NCI-H2171 treated with DMSO at 0.1 percent for 48 hours (cell line): ENCODE results near the gene VAMP8.
"Not testable (repeated sequence)": the region's sequence is repeated elsewhere in the genome, so short reads cannot be mapped to it uniquely, and the experiment has no call there.

ENCODE experiments used
- DNase-seq: peaks from one replicate; lab custom pipeline; 2025; lab: John Stamatoyannopoulos, UW

The VAMP8 gene

GRCh38 chr2:85579266-85579935 is 2.0 kb downstream of the VAMP8 start:
- DNase-seq: no peak

- DNase-seq: no peak
Observed at GRCh38 chr2:85580206-85580605, 2.8 kb downstream of the VAMP8 start.

DNA sequence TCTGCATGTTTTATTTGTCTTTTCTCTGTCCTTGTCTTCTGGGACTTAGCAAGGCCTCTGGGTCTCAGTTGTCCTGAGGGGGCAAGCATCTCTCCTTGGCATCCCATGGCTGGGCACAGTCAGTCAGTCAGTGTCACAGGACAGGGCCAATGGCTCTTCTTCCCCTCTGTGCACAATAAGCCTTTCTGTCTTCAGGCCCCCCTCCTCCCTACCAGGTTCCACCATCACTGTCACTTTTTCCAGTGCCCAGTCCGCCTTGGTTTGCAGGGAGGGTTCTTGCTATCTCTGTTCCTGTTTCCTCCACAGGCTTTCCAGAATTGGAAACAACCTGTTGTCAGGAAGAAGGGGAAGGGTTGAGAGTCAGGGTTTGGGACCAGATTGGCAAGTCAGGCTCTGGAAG is 5.1 kb downstream of the VAMP8 start:
- DNase-seq: no peak

GRCh38 chr2:85583667-85584353 is 6.4 kb downstream of the VAMP8 start:
- no peak for DNase-seq

- no peak for DNase-seq
Observed at GRCh38 chr2:85584354-85584856, 7.0 kb downstream of the VAMP8 start, which contains the start of gene VAMP5. TSS of gene VAMP5 (plus strand) at chr2:85584431. CDS start at chr2:85584491, 60 bp downstream.

DNA sequence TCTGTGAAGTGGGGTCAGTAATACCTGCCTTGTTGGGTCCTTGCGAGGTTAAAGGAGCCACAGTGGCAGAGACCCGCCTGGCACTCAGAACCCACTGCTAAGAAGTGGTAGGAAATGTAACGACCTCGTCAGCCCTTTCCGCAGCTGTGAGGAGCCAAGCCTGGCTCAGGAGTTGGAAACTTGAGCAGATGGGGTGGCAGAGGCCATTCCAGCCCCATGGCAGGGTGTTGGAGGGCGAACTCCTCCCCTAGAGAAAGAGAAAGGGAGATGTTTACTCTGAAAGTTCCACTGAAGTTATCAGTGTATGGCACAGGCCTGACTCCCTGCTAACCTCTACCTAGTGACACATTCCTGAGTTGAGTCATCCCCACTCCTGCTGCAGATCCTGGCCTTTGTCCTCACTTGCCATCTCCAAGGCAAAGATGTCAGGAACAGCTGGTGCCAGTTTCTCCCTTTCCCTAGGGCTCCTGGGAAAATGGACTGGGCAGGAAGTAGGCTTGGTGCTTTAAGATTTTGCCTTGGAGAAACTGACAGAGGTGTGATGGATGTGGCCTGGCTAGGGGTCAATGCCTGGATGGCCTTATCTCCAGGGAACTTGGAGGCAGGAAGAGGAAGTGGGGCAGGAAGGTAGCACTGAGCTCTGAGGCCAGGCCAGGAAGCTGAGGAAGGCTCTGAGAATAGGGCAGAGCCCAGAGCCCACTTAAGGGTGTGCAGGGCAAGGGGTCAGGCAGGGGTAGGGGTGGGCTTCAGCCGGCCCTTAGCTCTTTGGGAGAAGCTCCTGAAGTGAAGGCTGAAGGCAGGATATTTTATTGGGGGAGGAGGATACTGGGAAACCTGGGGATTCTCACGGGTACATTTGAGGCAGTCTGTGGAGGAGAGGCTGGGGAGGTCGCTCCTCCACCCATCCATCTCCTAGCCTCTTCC is 7.7 kb downstream of the VAMP8 start:
- DNase-seq: peak; percentile 22

GRCh38 chr2:85585781-85586105 is 8.4 kb downstream of the VAMP8 start:
- DNase-seq: no peak

DNA sequence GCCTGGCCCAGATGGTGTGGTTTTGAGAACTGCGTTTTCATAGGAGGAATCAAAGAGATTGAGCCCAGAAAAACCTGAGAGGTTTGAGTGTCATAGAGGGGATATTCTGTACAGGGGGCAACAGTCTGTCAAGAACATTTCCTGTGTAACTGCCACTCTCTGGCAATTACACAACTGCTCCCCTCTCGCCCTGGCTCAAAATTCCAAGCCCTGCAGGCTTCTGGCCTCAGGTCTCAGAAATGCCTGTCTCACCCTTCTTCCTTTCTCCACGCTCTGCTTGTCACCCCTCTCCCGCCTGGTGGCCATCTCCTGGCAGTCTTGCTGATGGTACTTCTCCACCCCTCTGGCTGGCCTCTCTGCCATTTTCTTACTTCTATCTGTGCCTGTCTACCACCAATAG is 10.8 kb downstream of the VAMP8 start:
- DNase-seq: no peak

DNA sequence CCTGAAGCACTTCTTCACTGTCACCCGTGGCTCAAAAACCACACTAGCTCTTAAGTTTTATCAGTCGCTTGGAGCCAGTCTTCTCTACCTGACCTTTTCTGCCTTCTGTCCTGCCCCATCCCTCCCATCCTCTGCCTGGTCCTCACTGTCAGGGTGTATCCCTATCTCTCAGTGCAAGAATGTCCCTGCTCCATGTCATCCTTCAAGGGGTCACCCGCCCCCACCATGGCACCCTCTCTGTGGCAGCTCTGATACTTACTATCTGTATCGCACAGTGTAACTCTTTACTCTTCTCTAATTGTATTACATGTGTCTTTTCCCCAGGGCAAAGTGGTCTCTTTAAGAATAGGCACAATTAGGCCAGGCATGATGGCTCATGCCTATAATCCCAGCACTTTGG is 11.3 kb downstream of the VAMP8 start:
- DNase-seq: no peak

GRCh38 chr2:85589181-85589580 is 11.8 kb downstream of the VAMP8 start:
- DNase-seq: no peak

GRCh38 chr2:85589982-85590791 is 12.8 kb downstream of the VAMP8 start:
- DNase-seq: no peak

DNA sequence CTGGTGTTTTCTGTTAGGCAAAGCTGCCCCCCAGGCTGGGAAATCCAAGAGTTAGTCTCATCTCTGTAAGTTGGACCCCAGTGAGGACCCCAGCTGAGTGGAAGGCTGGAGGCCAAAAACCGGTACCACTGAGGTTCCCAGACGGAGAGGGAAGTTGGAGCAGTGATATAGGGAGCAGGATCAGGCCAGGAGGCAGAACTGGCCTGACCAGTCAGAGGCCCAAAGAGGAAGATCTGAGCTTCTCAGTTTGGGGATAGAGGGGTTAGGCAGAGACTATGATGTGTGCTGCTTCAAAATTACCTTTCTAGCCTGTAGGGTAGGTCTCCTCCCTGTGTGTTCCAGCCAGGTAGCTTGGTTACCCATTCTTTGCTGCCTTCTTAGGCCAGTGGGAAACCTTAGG is 13.6 kb downstream of the VAMP8 start:
- DNase-seq: no peak

DNA sequence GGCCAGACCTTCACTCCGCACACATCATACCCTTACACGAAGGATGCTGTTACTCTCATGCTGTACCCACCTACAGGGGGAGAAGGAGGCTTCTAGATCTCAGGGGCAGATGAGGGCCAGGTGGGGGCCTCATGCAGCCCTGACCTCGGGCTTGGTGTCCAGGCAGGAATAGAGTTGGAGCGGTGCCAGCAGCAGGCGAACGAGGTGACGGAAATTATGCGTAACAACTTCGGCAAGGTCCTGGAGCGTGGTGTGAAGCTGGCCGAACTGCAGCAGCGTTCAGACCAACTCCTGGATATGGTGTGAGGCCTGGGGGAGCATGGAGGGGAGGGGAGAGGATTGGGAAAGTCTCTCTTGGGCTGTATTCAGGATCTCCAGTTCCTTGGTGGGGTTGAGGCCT is 14.2 kb downstream of the VAMP8 start:
- DNase-seq: no peak

GRCh38 chr2:85592299-85592698 is 14.9 kb downstream of the VAMP8 start:
- not testable (repeated sequence) for DNase-seq

GRCh38 chr2:85593023-85593422 is 15.6 kb downstream of the VAMP8 start:
- DNase-seq: no peak

GRCh38 chr2:85594715-85595300 is 17.4 kb downstream of the VAMP8 start:
- no peak for DNase-seq

- DNase-seq: peak; percentile 99
Observed at GRCh38 chr2:85595301-85596025, 18.1 kb downstream of the VAMP8 start, which contains the start of gene RNF181. TSS of gene RNF181 (plus strand) at chr2:85595745. CDS start at chr2:85595764, 19 bp downstream.

DNA sequence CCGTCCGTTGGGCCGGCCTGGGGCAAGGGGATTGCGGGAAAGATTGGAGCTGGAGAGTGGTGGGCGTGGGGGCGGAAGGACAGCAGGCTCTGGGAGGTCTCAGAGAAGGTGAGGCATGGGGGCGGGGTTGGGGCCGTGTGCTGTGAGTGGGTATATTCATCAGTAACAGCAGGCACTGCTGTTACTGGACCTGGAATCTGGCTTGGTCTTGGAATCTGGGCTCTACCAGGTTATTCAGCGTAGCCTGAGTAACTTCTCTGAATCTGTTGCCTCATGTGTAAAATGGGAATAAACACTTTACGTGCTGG is 18.6 kb downstream of the VAMP8 start:
- DNase-seq: no peak

DNA sequence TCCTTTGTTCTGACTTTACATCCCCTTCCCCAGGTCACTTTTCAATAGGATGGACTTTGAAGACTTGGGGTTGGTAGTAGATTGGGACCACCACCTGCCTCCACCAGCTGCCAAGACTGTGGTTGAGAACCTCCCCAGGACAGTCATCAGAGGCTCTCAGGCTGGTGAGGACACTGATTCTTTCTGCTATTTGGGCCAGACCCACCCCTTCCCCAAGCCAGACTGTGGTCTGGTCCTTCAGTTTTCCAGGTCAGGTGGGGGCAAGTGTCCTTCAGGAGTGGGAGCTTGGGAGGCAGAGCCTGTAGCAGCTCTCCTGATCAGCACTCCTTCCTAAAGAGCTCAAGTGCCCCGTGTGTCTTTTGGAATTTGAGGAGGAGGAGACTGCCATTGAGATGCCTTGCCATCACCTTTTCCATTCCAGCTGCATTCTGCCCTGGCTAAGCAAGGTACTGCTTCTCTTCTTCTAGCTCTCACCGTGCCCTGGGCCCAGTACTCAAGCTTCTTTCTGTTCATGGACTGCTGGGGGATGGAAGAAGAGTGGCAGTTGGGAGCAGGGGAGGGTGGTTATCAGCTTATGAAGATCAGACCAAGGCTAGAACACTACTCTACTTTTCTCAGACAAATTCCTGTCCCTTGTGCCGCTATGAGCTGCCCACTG is 19.2 kb downstream of the VAMP8 start:
- DNase-seq: no peak

- no peak for DNase-seq
Observed at GRCh38 chr2:85597241-85597640, 19.9 kb downstream of the VAMP8 start.
